ENCODE measurements around the gene TRIM45.
"Not testable (repeated sequence)": the region's sequence is repeated elsewhere in the genome, so short reads cannot be mapped to it uniquely, and the experiment has no call there.

TRIM45 gene

GRCh38 chr1:117151305-117151704 is 29.8 kb upstream of the TRIM45 start:
- WGBS, result 97% methylated on average over 3 of the region's 5 CpGs

GRCh38 chr1:117150316-117150715 is 28.8 kb upstream of the TRIM45 start:
- Histone ChIP-seq H3K14ac (ENCODE audit: low read length in 2 of 2) (no peak overlapping the region), H3K23ac (ENCODE audit: low read length in 2 of 2) (no peak overlapping the region), H4K91ac (ENCODE audit: low read length) (no peak overlapping the region), H4K8ac (ENCODE audit: low read length) (no peak overlapping the region), H3K18ac (ENCODE audit: low read depth in 1 of 2, low read length in 2 of 2) (no peak overlapping the region), H3K79me1 (replicated peaks; ENCODE audit: low read length, poor library complexity, severe bottlenecking) (no peaks in the 10 kb centered on the region), H3K9ac (ENCODE audit: low read length) (no peak overlapping the region), H2BK12ac (ENCODE audit: low read length in 2 of 2) (no peak overlapping the region), H3K4me3 (ENCODE audit: insufficient read depth in 1 of 2, low read depth in 1 of 2, low read length in 2 of 2) (no peak overlapping the region), H2AFZ (ENCODE audit: low read depth, low read length) (no peak overlapping the region), H3K27me3 (ENCODE audit: control insufficient read depth in 1 of 2, insufficient read depth in 1 of 2, low read length in 2 of 2) (no peaks in the 10 kb centered on the region), H3K4me2 (ENCODE audit: low read length, poor library complexity, severe bottlenecking) (no peak overlapping the region), H3K4me1 (ENCODE audit: control insufficient read depth, insufficient read depth, low read depth, low read length) (peaks cover 7% of the 10 kb centered on the region), H2BK120ac (ENCODE audit: low read depth, low read length) (no peak overlapping the region), H3K9me3 (ENCODE audit: control insufficient read depth, low read length) (no peaks in the 10 kb centered on the region), H2BK5ac (ENCODE audit: low read depth, low read length, poor library complexity, severe bottlenecking) (no peak overlapping the region), H3K27ac (ENCODE audit: low read length, poor library complexity, severe bottlenecking) (no peak overlapping the region), H3K36me3 (ENCODE audit: control insufficient read depth in 1 of 2, insufficient read depth in 2 of 2, low read depth in 1 of 2, low read length in 2 of 2) (no peaks in the 10 kb centered on the region), H2BK15ac (ENCODE audit: low read depth, poor library complexity, severe bottlenecking) (no peak overlapping the region), H3K4ac (ENCODE audit: low read depth in 1 of 2, low read length in 2 of 2) (no peak overlapping the region), H2AK5ac (ENCODE audit: low read length, severe bottlenecking) (no peak overlapping the region)
- whole genome bisulfite sequencing, result 100% methylated on average over 1 of the region's 2 CpGs
- DNase-seq, result no peak

More at GRCh38 chr1:117151305-117151704, 29.8 kb upstream of the TRIM45 start:
- DNase-seq; H4K91ac ChIP-seq (ENCODE audit: low read length); H2BK120ac ChIP-seq (ENCODE audit: low read depth, low read length); H3K36me3 ChIP-seq (ENCODE audit: control insufficient read depth in 1 of 2, insufficient read depth in 2 of 2, low read depth in 1 of 2, low read length in 2 of 2); H3K14ac ChIP-seq (ENCODE audit: low read length in 2 of 2); H3K9ac ChIP-seq (ENCODE audit: low read length); H2BK15ac ChIP-seq (ENCODE audit: low read depth, poor library complexity, severe bottlenecking); H3K27ac ChIP-seq (ENCODE audit: low read length, poor library complexity, severe bottlenecking); H3K18ac ChIP-seq (ENCODE audit: low read depth in 1 of 2, low read length in 2 of 2); H3K27me3 ChIP-seq (ENCODE audit: control insufficient read depth in 1 of 2, insufficient read depth in 1 of 2, low read length in 2 of 2); H4K8ac ChIP-seq (ENCODE audit: low read length); H3K4ac ChIP-seq (ENCODE audit: low read depth in 1 of 2, low read length in 2 of 2); H3K9me3 ChIP-seq (ENCODE audit: control insufficient read depth, low read length); H3K23ac ChIP-seq (ENCODE audit: low read length in 2 of 2); H3K4me1 ChIP-seq (ENCODE audit: control insufficient read depth, insufficient read depth, low read depth, low read length); H2BK5ac ChIP-seq (ENCODE audit: low read depth, low read length, poor library complexity, severe bottlenecking); H3K4me3 ChIP-seq (ENCODE audit: insufficient read depth in 1 of 2, low read depth in 1 of 2, low read length in 2 of 2); H2AFZ ChIP-seq (ENCODE audit: low read depth, low read length); H2BK12ac ChIP-seq (ENCODE audit: low read length in 2 of 2); H2AK5ac ChIP-seq (ENCODE audit: low read length, severe bottlenecking); H3K79me1 ChIP-seq (replicated peaks; ENCODE audit: low read length, poor library complexity, severe bottlenecking); H3K4me2 ChIP-seq (ENCODE audit: low read length, poor library complexity, severe bottlenecking): not testable (repeated sequence)

GRCh38 chr1:117147856-117148588 is 26.5 kb upstream of the TRIM45 start:
- H3K23ac ChIP-seq (ENCODE audit: low read length in 2 of 2), result no peak overlapping the region
- H3K4me2 ChIP-seq (ENCODE audit: low read length, poor library complexity, severe bottlenecking), result no peak overlapping the region
- H3K4me1 ChIP-seq (ENCODE audit: control insufficient read depth, insufficient read depth, low read depth, low read length), result peaks cover 7% of the 10 kb centered on the region
- no peaks in the 10 kb centered on the region for H3K79me1 ChIP-seq (replicated peaks; ENCODE audit: low read length, poor library complexity, severe bottlenecking)
- H4K8ac ChIP-seq (ENCODE audit: low read length), result no peak overlapping the region
- H2AFZ ChIP-seq (ENCODE audit: low read depth, low read length), result no peak overlapping the region
- no peak overlapping the region for H3K4ac ChIP-seq (ENCODE audit: low read depth in 1 of 2, low read length in 2 of 2)
- no peak overlapping the region for H2BK15ac ChIP-seq (ENCODE audit: low read depth, poor library complexity, severe bottlenecking)
- 73% methylated on average over 2 of the region's 5 CpGs for WGBS
- no peaks in the 10 kb centered on the region for H3K27me3 ChIP-seq (ENCODE audit: control insufficient read depth in 1 of 2, insufficient read depth in 1 of 2, low read length in 2 of 2)
- no peak overlapping the region for H3K14ac ChIP-seq (ENCODE audit: low read length in 2 of 2)
- H3K9me3 ChIP-seq (ENCODE audit: control insufficient read depth, low read length), result no peaks in the 10 kb centered on the region
- no peak overlapping the region for H2BK12ac ChIP-seq (ENCODE audit: low read length in 2 of 2)
- H2AK5ac ChIP-seq (ENCODE audit: low read length, severe bottlenecking), result no peak overlapping the region
- peak; percentile 65 for DNase-seq
- H3K18ac ChIP-seq (ENCODE audit: low read depth in 1 of 2, low read length in 2 of 2), result no peak overlapping the region
- H2BK5ac ChIP-seq (ENCODE audit: low read depth, low read length, poor library complexity, severe bottlenecking), result no peak overlapping the region
- no peak overlapping the region for H4K91ac ChIP-seq (ENCODE audit: low read length)
- H3K4me3 ChIP-seq (ENCODE audit: insufficient read depth in 1 of 2, low read depth in 1 of 2, low read length in 2 of 2), result no peak overlapping the region
- no peaks in the 10 kb centered on the region for H3K36me3 ChIP-seq (ENCODE audit: control insufficient read depth in 1 of 2, insufficient read depth in 2 of 2, low read depth in 1 of 2, low read length in 2 of 2)
- H3K9ac ChIP-seq (ENCODE audit: low read length), result no peak overlapping the region
- H2BK120ac ChIP-seq (ENCODE audit: low read depth, low read length), result no peak overlapping the region
- H3K27ac ChIP-seq (ENCODE audit: low read length, poor library complexity, severe bottlenecking), result peak overlapping the region; percentile 60

- H3K4me1 ChIP-seq (ENCODE audit: control insufficient read depth, insufficient read depth, low read depth, low read length), result peaks cover 7% of the 10 kb centered on the region
- no peak overlapping the region for H3K14ac ChIP-seq (ENCODE audit: low read length in 2 of 2)
- H2BK120ac ChIP-seq (ENCODE audit: low read depth, low read length), result no peak overlapping the region
- peak overlapping the region; percentile 28 for H3K9ac ChIP-seq (ENCODE audit: low read length)
- no peaks in the 10 kb centered on the region for H3K9me3 ChIP-seq (ENCODE audit: control insufficient read depth, low read length)
- H4K8ac ChIP-seq (ENCODE audit: low read length), result no peak overlapping the region
- H3K4ac ChIP-seq (ENCODE audit: low read depth in 1 of 2, low read length in 2 of 2), result no peak overlapping the region
- H3K27ac ChIP-seq (ENCODE audit: low read length, poor library complexity, severe bottlenecking), result peak overlapping the region; percentile 60
- no peak overlapping the region for H2BK15ac ChIP-seq (ENCODE audit: low read depth, poor library complexity, severe bottlenecking)
- H2AK5ac ChIP-seq (ENCODE audit: low read length, severe bottlenecking), result peak overlapping the region; percentile 29
- no peak overlapping the region for H3K18ac ChIP-seq (ENCODE audit: low read depth in 1 of 2, low read length in 2 of 2)
- no peak overlapping the region for H3K4me2 ChIP-seq (ENCODE audit: low read length, poor library complexity, severe bottlenecking)
- DNase-seq, result no peak
- H4K91ac ChIP-seq (ENCODE audit: low read length), result no peak overlapping the region
- H3K27me3 ChIP-seq (ENCODE audit: control insufficient read depth in 1 of 2, insufficient read depth in 1 of 2, low read length in 2 of 2), result no peaks in the 10 kb centered on the region
- peak overlapping the region in 1 of 2 experiments; percentile 50 for H3K4me3 ChIP-seq (ENCODE audit: insufficient read depth in 1 of 2, low read depth in 1 of 2, low read length in 2 of 2)
- 70% methylated on average over 4 of the region's 4 CpGs for WGBS
- H3K23ac ChIP-seq (ENCODE audit: low read length in 2 of 2), result no peak overlapping the region
- no peak overlapping the region for H2AFZ ChIP-seq (ENCODE audit: low read depth, low read length)
- no peaks in the 10 kb centered on the region for H3K79me1 ChIP-seq (replicated peaks; ENCODE audit: low read length, poor library complexity, severe bottlenecking)
- no peaks in the 10 kb centered on the region for H3K36me3 ChIP-seq (ENCODE audit: control insufficient read depth in 1 of 2, insufficient read depth in 2 of 2, low read depth in 1 of 2, low read length in 2 of 2)
- H2BK5ac ChIP-seq (ENCODE audit: low read depth, low read length, poor library complexity, severe bottlenecking), result no peak overlapping the region
- H2BK12ac ChIP-seq (ENCODE audit: low read length in 2 of 2), result no peak overlapping the region
These were observed 25.8 kb upstream of the TRIM45 start for GRCh38 chr1:117147341-117147831.

Data from mesenchymal stem cell (in vitro differentiated cells and primary cell).